ENCODE results near the gene RBM44.

- TF ChIP-seq POLR2AphosphoS5 (IDR thresholded peaks at IDR 0.05): no peak
- no peak for TF ChIP-seq CTCF (IDR thresholded peaks at IDR 0.05; ENCODE audit: poor library complexity, severe bottlenecking)
- no peak for TF ChIP-seq SMC3 (conservative IDR thresholded peaks at IDR 0.05; ENCODE audit: poor library complexity)
Observed at GRCh38 chr2:237797253-237797652, 1.3 kb upstream of the RBM44 start.

Data from neural cell (in vitro differentiated cells).